HCT116 (cell line): ENCODE results near the gene ZDHHC3. TPM values are rescaled to one million over a fixed set of nuclear protein-coding genes. Genes with fewer than 3 reads are reported as not detected.

ENCODE experiments used
- ATAC-seq: fragments of 200-7000 bp; cut with Tn5 transposase; 2 replicates; pipeline ENCODE4 v1.9.1; 2020; ENCODE audit warnings: mild to moderate bottlenecking, moderate library complexity
- BruUV-seq: library from RNA; stranded (reverse); fragments of 400-500 nt; replicated peaks from 2 replicates; lab custom pipeline; 2021; lab: Mats Ljungman, UMichigan
- CTCF ChIA-PET: fragments of 300-600 bp; sonication (Branson Sonifier 250); formaldehyde crosslinking; loops from one replicate; lab custom pipeline; 2021; ENCODE audit warnings: antibody characterized with exemption; lab: Charles Lee
- POLR2A ChIA-PET: fragments of 300-600, 350-600 bp; sonication (Branson Sonifier 250); formaldehyde crosslinking; loops from one replicate; lab custom pipeline; 2021; ENCODE audit warnings: antibody characterized with exemption; lab: Charles Lee
- RAD21 ChIA-PET, 2 experiments: fragments of 300-600 bp; sonication (Branson Sonifier 250); formaldehyde crosslinking; loops; one replicate each; lab custom pipeline; 2023; ENCODE audit warnings: low total read pairs in 2 of 2; ENCODE audit not compliant: uncharacterized antibody in 2 of 2, unreplicated experiment in 2 of 2, low non-redundant PET in 1 of 2; lab: Charles Lee
- DNase-seq: peaks from one replicate; pipeline ENCODE4 v3.0.0-alpha.2; 2010; ENCODE audit warnings: low read depth, low spot score
- H2AFZ ChIP-seq: fragments of 200-600 bp; shearing (Covaris generic), sonication (generic); 2 replicates; pipeline ENCODE4 v1.6.1; 2017; ENCODE audit warnings: low read depth, mixed run types, mixed read lengths, antibody characterized with exemption, low read length; ENCODE audit not compliant: poor library complexity, severe bottlenecking
- H3K27ac ChIP-seq: 2 replicates; pipeline ENCODE4 v1.5.1; 2012; ENCODE audit warnings: low read depth, low read length
- H3K27me3 ChIP-seq: fragments of 200-600 bp; sonication (generic); 2 replicates; pipeline ENCODE4 v1.6.1; 2016; ENCODE audit warnings: mixed run types, low read length, mixed read lengths; ENCODE audit not compliant: insufficient read depth
- H3K36me3 ChIP-seq, 2 experiments: fragments of 200-500 bp in 1 of 2; fragments of 200-600 bp in 1 of 2; sonication (Bioruptor generic) in 1 of 2; sonication (generic) in 1 of 2; 2 replicates each; pipeline versions ENCODE4 v1.5.1 to v1.6.1; 2014 to 2016; ENCODE audit warnings: low read length in 2 of 2, inconsistent platforms in 1 of 2, mixed read lengths in 1 of 2, mixed run types in 1 of 2; ENCODE audit not compliant: insufficient read depth in 2 of 2, control insufficient read depth in 1 of 2
- H3K4me1 ChIP-seq, 2 experiments: fragments of 200-600 bp in 1 of 2; sonication (generic) in 1 of 2; 2 replicates each; pipeline versions ENCODE4 v1.5.1 to v1.6.1; 2012 to 2017; ENCODE audit warnings: low read length in 2 of 2, inconsistent platforms in 1 of 2, mild to moderate bottlenecking in 1 of 2, mixed read lengths in 1 of 2, mixed run types in 1 of 2, moderate library complexity in 1 of 2; ENCODE audit not compliant: insufficient read depth in 2 of 2, control insufficient read depth in 1 of 2
- H3K4me2 ChIP-seq: fragments of 200-600 bp; sonication (generic); 2 replicates; pipeline ENCODE4 v1.6.1; 2017; ENCODE audit warnings: mixed run types, low read length, mixed read lengths
- H3K4me3 ChIP-seq, 2 experiments: fragments of 200-600 bp in 1 of 2; sonication (generic) in 1 of 2; replicated peaks in 1 of 2; 2 replicates each; pipeline ENCODE4 v1.5.1; 2011 to 2016; ENCODE audit warnings: low read length in 2 of 2, control low read depth in 1 of 2, low read depth in 1 of 2, mild to moderate bottlenecking in 1 of 2, mixed read lengths in 1 of 2, mixed run types in 1 of 2
- H3K79me2 ChIP-seq: fragments of 200-600 bp; sonication (generic); 2 replicates; pipeline ENCODE4 v1.6.1; 2017; ENCODE audit warnings: mild to moderate bottlenecking, mixed run types, low read length, moderate library complexity, mixed read lengths; ENCODE audit not compliant: insufficient read depth
- H3K9ac ChIP-seq: fragments of 200-600 bp; sonication (generic); 2 replicates; pipeline ENCODE4 v1.6.1; 2016; ENCODE audit warnings: low read length, mixed read lengths
- H3K9me2 ChIP-seq: fragments of 200-600 bp; sonication (generic), shearing (Covaris generic); 2 replicates; pipeline ENCODE4 v1.6.1; 2017; ENCODE audit warnings: mixed run types, mild to moderate bottlenecking, moderate library complexity; ENCODE audit not compliant: insufficient read depth
- H3K9me3 ChIP-seq, 2 experiments: fragments of 200-500 bp in 1 of 2; fragments of 200-600 bp in 1 of 2; sonication (Bioruptor generic) in 1 of 2; sonication (generic) in 1 of 2; 2 replicates each; pipeline ENCODE4 v1.6.1; 2014 to 2017; ENCODE audit warnings: low read length in 2 of 2, mixed read lengths in 2 of 2, inconsistent platforms in 1 of 2, low read depth in 1 of 2, mild to moderate bottlenecking in 1 of 2, mixed run types in 1 of 2, moderate library complexity in 1 of 2; ENCODE audit not compliant: control insufficient read depth in 1 of 2, insufficient read depth in 1 of 2
- H4K20me1 ChIP-seq: fragments of 200-600 bp; sonication (generic), shearing (Covaris generic); 2 replicates; pipeline ENCODE4 v1.6.1; 2017; ENCODE audit warnings: mixed run types, mild to moderate bottlenecking, moderate library complexity; ENCODE audit not compliant: insufficient read depth
- ATF3 ChIP-seq: IDR thresholded peaks from 2 replicates; pipeline ENCODE4 v1.6.1; 2012
- CTCF ChIP-seq, 3 experiments: fragments of 200-600 bp in 1 of 3; sonication (generic) in 1 of 3; IDR thresholded peaks in 2 of 3; conservative IDR thresholded peaks in 1 of 3; 2 replicates each; pipeline ENCODE4 v1.5.1; 2012 to 2017; ENCODE audit warnings: low read depth in 2 of 3, low read length in 2 of 3, antibody characterized with exemption in 1 of 3, borderline replicate concordance in 1 of 3, control low read depth in 1 of 3, mild to moderate bottlenecking in 1 of 3, mixed read lengths in 1 of 3, mixed run types in 1 of 3, moderate library complexity in 1 of 3; ENCODE audit not compliant: insufficient read depth in 1 of 3
- EGR1 ChIP-seq: IDR thresholded peaks from 2 replicates; pipeline ENCODE4 v1.6.1; 2012; ENCODE audit warnings: low read depth
- ELF1 ChIP-seq: IDR thresholded peaks from 2 replicates; pipeline ENCODE4 v1.6.1; 2012; ENCODE audit warnings: low read depth, borderline replicate concordance
- EZH2 ChIP-seq: fragments of 200-600 bp; sonication (generic); IDR thresholded peaks from 2 replicates; pipeline ENCODE4 v1.6.1; 2017; ENCODE audit warnings: antibody characterized with exemption, mixed run types
- EZH2phosphoT487 ChIP-seq: fragments of 200-600 bp; IDR thresholded peaks from 2 replicates; pipeline ENCODE4 v1.6.1; 2018; ENCODE audit warnings: antibody characterized with exemption, borderline replicate concordance
- FOSL1 ChIP-seq: IDR thresholded peaks from 2 replicates; pipeline ENCODE4 v1.6.1; 2012; ENCODE audit warnings: low read depth
- MAX ChIP-seq: IDR thresholded peaks from 2 replicates; pipeline ENCODE4 v1.6.1; 2012
- POLR2AphosphoS5 ChIP-seq: IDR thresholded peaks from 2 replicates; pipeline ENCODE4 v1.6.1; 2011; ENCODE audit warnings: mild to moderate bottlenecking, low read depth, low read length, moderate library complexity
- TCF7L2 ChIP-seq: IDR thresholded peaks from 2 replicates; pipeline ENCODE4 v1.7.0; 2011; ENCODE audit warnings: borderline replicate concordance, inconsistent platforms; ENCODE audit not compliant: insufficient read depth, insufficient read length; ENCODE audit errors: extremely low read depth
- YY1 ChIP-seq: IDR thresholded peaks from 2 replicates; pipeline ENCODE4 v1.6.1; 2011; ENCODE audit warnings: low read length, low read depth, moderate library complexity, mild to moderate bottlenecking; ENCODE audit not compliant: insufficient replicate concordance; ENCODE audit errors: extremely low read depth
- ZBTB33 ChIP-seq: IDR thresholded peaks from 2 replicates; pipeline ENCODE4 v1.6.1; 2011; ENCODE audit warnings: mild to moderate bottlenecking, low read length, moderate library complexity; ENCODE audit not compliant: insufficient replicate concordance; ENCODE audit errors: extremely low read depth
- intact Hi-C: fragments of 100-400 bp; cut with micrococcal nuclease; formaldehyde crosslinking; loops from 2 replicates; pipeline ENCODE4 v1.10.0; 2022
- total RNA-seq: library from RNA; stranded (reverse); gene quantifications from one replicate; pipeline ENCODE4 v1.2.1, GENCODE V29; 2021; ENCODE audit not compliant: unreplicated experiment

Gene ZDHHC3
- total RNA-seq, 1 experiment from 2014 or later = 61.1 TPM

GRCh38 chr3:44924457-44925084, 51.4 kb downstream of the ZDHHC3 start:
- no peaks in the 10 kb centered on the region for H4K20me1 ChIP-seq
- no peaks in the 10 kb centered on the region for H3K4me1 ChIP-seq
- no peak overlapping the region for H2AFZ ChIP-seq
- H3K4me3 ChIP-seq = no peak overlapping the region
- CTCF ChIA-PET = interaction anchor here (2.6 kb wide), 1 partner anchor 10 kb away, joined by 11 read pairs; no protein-coding TSS in a partner anchor
- no peaks in the 10 kb centered on the region for H3K9me2 ChIP-seq
- peaks cover 0 to 7% of the 10 kb centered on the region in 2 experiments; a peak in 2 of 4 replicates for H3K36me3 ChIP-seq
- DNase-seq (no peak), ATAC-seq (no peak)
- H3K27ac ChIP-seq = no peak overlapping the region
- H3K79me2 ChIP-seq = no peaks in the 10 kb centered on the region
- no peak overlapping the region for H3K9ac ChIP-seq
- H3K4me2 ChIP-seq = no peak overlapping the region
- TF ChIP-seq FOSL1 = no peak
- TF ChIP-seq EZH2 = no peak
- no peak for TF ChIP-seq EGR1
- POLR2A ChIA-PET = no interaction called here
- H3K9me3 ChIP-seq = no peaks in the 10 kb centered on the region
- no TSS peak for BruUV-seq
- intact Hi-C loops = no loop called here
- RAD21 ChIA-PET = no interaction called here
- H3K27me3 ChIP-seq = no peaks in the 10 kb centered on the region

- CTCF ChIA-PET = interaction anchor here (2.6 kb wide), 1 partner anchor 9 kb away, joined by 11 read pairs; no protein-coding TSS in a partner anchor
- Histone ChIP-seq H3K4me2 (no peak overlapping the region), H3K79me2 (no peaks in the 10 kb centered on the region), H3K4me1 (no peaks in the 10 kb centered on the region), H3K27me3 (no peaks in the 10 kb centered on the region), H4K20me1 (no peaks in the 10 kb centered on the region), H2AFZ (no peak overlapping the region), H3K9ac (no peak overlapping the region), H3K9me2 (no peaks in the 10 kb centered on the region), H3K27ac (no peak overlapping the region), H3K36me3 (peaks cover 0 to 7% of the 10 kb centered on the region in 2 experiments; a peak in 2 of 4 replicates), H3K4me3 (no peak overlapping the region), H3K9me3 (no peaks in the 10 kb centered on the region)
- intact Hi-C loops = no loop called here
- BruUV-seq = no TSS peak
- POLR2A ChIA-PET = no interaction called here
- DNase-seq (no peak), ATAC-seq (no peak)
- RAD21 ChIA-PET = no interaction called here
- TF ChIP-seq EZH2phosphoT487 = no peak
- no peak for TF ChIP-seq ELF1
- TF ChIP-seq EZH2 = no peak
- no peak for TF ChIP-seq YY1
- no peak for TF ChIP-seq ZBTB33
- no peak for TF ChIP-seq FOSL1
- no peak for TF ChIP-seq CTCF (IDR thresholded peaks at IDR 0.05 in 2 of 3, conservative IDR thresholded peaks at IDR 0.05 in 1 of 3; ENCODE audit: borderline replicate concordance in 1 of 3, insufficient read depth in 1 of 3, low read depth in 2 of 3, low read length in 2 of 3)
- TF ChIP-seq EGR1 = no peak
- TF ChIP-seq TCF7L2 = no peak
- TF ChIP-seq MAX = no peak
- no peak for TF ChIP-seq POLR2AphosphoS5
- no peak for TF ChIP-seq ATF3
Observed at GRCh38 chr3:44923632-44924456, 52.1 kb downstream of the ZDHHC3 start.
